GM10266 (cell line): ENCODE measurements around the gene POLR3B.

Source experiments
- DNase-seq: peaks from one replicate; pipeline ENCODE4 v3.0.0; 2012; ENCODE audit errors: extremely low spot score
- CTCF ChIP-seq: IDR thresholded peaks from 2 replicates; pipeline ENCODE4 v1.5.1; 2012; ENCODE audit warnings: mild to moderate bottlenecking, low read depth; ENCODE audit not compliant: control insufficient read depth, insufficient read depth; ENCODE audit errors: missing control alignments

Gene POLR3B

GRCh38 chr12:106508966-106509365 is 151.4 kb downstream of the POLR3B start:
- no peak for TF ChIP-seq CTCF
- DNase-seq, result no peak

GRCh38 chr12:106511365-106511764 is 153.8 kb downstream of the POLR3B start:
- DNase-seq, result no peak
- TF ChIP-seq CTCF, result no peak

GRCh38 chr12:106517314-106517713 is 159.8 kb downstream of the POLR3B start:
- DNase-seq, result no peak
- no peak for TF ChIP-seq CTCF

GRCh38 chr12:106519607-106520021 is 162.1 kb downstream of the POLR3B start:
- no peak for TF ChIP-seq CTCF
- DNase-seq, result no peak

GRCh38 chr12:106521901-106522300 is 164.4 kb downstream of the POLR3B start:
- DNase-seq, result no peak
- no peak for TF ChIP-seq CTCF

GRCh38 chr12:106522708-106523107 is 165.2 kb downstream of the POLR3B start:
- DNase-seq, result no peak

GRCh38 chr12:106527356-106527755 is 169.8 kb downstream of the POLR3B start:
- TF ChIP-seq CTCF, result no peak
- DNase-seq, result no peak

More at GRCh38 chr12:106522708-106523107, 165.2 kb downstream of the POLR3B start:
- no peak for TF ChIP-seq CTCF

- DNase-seq, result no peak
- TF ChIP-seq CTCF, result no peak
Observed at GRCh38 chr12:106541201-106541600, 183.7 kb downstream of the POLR3B start.
